Dedifferentiated amniotic fluid mesenchymal stem cell (primary cell): Measurements from ENCODE around the gene DHRS7C.

Experiments used
- DNase-seq: peaks from one replicate; pipeline ENCODE4 v3.0.0-alpha.2; 2016; ENCODE audit errors: extremely low spot score

Gene DHRS7C

GRCh38 chr17:9766970-9767369 lies 24.4 kb downstream of the DHRS7C start:
- DNase-seq: no peak

DNA sequence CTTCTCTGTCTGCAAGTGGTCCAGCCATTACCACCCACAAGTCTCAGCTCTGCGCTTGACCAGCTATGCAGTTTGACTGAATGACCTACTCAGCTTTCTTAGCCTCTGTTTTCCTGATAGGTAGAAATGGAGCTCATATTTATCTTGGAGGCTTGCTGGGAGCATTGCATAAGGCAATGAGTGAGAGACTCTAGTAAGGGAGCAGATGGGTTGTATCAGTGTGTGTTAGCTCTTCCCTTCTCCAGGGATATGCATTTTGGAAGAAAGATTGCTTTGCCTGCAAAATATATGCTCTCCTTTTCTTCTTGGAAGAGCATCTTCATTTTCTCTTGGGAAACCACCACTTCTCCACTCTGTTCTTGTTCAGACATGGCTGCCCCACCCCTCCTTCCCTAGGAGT lies 26.1 kb downstream of the DHRS7C start:
- DNase-seq: no peak

DNA sequence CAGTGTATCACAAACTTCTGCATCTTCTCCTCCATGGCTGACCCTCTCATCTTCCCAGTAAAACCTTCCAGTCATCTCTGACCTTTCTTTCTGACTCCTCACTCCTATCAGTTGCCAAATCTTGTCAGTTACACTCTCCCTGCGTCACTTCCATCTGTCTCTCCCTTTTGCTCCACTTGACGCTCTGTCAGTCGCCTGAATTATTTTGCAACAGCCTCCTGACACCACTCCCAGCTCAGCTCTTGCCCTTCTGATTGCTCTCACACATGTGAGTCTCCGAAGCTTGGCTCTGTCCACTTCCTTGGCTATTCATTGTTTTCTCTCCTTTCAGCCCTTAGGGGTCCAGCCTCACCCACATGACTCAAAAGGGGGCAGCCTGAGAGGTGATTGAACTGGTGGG lies 27.7 kb downstream of the DHRS7C start:
- no peak for DNase-seq

DNA sequence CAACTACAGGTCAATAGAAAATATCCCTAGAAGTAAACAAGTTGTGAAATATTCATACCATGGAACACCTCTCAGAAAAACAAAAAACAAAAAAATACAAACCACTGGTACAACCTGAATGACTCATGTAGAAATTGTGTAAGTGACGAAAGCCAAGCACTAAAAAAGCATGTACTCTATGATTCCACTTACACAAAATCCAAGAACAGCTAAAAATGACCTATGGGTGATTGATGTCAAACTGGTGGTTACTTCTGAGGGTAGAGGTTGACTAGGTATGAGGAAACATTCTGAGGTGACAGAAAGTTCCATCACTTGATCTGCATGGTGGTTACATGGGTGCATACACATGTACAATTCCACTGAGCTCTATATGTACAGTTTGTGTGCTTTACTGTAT lies 31.1 kb downstream of the DHRS7C start:
- no peak for DNase-seq

GRCh38 chr17:9755083-9755482 lies 36.3 kb downstream of the DHRS7C start:
- no peak for DNase-seq

DNA sequence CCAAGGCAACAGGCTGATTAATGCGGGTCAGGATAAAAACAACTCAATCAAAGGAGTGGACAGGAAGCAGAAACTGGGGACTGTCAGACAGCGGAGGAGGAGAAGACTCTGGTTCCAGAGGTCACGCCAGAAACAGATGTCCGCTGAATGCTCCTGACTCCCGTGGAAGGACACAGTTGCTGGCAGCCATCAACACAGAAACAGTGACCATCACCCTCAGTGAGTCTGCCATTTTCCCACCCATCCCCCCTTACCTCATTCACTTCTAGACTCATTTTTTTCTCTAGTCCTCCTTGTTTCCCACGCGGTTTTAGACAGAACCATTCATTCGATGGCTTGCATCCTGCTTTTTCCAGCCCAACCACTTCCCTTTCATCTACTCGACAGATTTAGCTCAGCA lies 40.9 kb downstream of the DHRS7C start:
- DNase-seq: no peak

DNA sequence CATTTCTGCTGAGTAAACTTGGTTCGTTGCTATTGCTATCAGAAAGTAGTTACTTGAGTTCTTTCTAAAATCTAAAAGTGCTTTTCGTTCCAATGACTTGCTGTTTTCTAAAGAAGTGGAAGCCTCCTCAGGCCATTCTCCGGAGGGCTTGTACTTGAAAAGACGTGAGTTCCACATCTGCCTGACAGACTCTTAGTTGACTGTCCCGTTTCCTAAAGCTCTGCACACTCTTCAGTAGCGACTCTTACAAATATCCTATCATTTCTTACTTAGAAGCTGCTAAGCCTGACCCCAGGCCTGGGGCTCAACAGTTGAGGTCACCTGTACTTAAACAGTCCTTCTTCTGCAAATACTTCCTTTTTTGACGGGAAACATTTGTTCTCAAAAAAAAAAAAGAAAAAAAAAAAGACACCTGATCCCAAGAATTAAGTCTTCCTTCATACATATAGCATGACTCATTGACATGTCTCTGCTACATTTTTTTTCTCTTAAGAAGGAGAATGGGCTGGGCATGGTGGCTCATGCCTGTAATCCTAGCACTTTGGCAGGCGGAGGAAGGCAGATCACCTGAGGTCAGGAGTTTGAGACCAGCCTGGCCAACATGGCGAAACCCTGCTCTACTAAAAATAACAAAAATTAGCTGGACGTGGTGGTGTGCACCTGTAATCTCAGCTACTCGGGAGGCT lies 61.5 kb downstream of the DHRS7C start:
- DNase-seq: no peak

GRCh38 chr17:9729034-9729650 lies 62.2 kb downstream of the DHRS7C start:
- peak; percentile 49 for DNase-seq

GRCh38 chr17:9728564-9728963 lies 62.8 kb downstream of the DHRS7C start:
- DNase-seq: no peak

DNA sequence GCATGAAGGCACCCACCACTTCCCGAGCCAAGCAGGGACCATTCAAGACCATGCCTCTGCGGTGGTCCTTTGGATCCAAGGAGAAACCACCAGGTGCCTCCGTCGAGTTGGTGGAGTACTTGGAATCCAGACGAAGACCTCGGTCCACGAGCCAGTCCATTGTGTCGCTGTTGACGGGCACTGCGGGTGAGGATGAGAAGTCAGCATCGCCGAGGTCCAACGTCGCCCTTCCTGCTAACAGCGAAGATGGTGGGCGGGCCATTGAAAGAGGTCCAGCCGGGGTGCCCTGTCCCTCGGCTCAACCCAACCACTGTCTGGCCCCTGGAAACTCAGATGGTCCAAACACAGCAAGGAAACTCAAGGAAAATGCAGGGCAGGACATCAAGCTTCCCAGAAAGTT lies 63.4 kb downstream of the DHRS7C start:
- no peak for DNase-seq

DNA sequence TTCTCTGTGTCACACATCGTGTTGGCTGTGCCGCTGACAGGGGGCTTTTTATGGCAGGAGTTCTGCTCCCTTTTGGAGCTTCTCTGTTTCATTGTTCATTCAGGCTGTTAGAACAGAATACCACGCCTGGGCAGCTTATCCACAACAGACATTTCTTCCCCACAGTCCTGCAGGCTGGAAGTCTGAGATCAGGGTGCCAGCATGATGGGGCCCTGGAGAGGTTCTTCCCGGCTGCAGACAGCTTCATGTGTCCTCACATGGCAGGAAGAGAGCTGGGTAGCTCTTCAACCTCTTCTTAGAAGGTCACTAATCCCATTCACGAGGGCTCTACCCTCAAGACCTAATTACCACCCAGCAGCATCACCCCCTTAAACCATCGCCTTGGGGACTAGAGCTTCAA lies 65.1 kb downstream of the DHRS7C start:
- DNase-seq: no peak

GRCh38 chr17:9725575-9725974 lies 65.8 kb downstream of the DHRS7C start:
- no peak for DNase-seq
